NT2/D1 (cell line): ENCODE measurements around the gene GNB5.

ENCODE experiments used
- YY1 ChIP-seq: IDR thresholded peaks from 2 replicates; pipeline ENCODE4 v1.6.1; 2011; ENCODE audit not compliant: insufficient read length, insufficient read depth
- ZNF274 ChIP-seq: IDR thresholded peaks from 2 replicates; pipeline ENCODE4 v1.6.1; 2011; ENCODE audit warnings: mild to moderate bottlenecking, low read depth, low read length

DNA sequence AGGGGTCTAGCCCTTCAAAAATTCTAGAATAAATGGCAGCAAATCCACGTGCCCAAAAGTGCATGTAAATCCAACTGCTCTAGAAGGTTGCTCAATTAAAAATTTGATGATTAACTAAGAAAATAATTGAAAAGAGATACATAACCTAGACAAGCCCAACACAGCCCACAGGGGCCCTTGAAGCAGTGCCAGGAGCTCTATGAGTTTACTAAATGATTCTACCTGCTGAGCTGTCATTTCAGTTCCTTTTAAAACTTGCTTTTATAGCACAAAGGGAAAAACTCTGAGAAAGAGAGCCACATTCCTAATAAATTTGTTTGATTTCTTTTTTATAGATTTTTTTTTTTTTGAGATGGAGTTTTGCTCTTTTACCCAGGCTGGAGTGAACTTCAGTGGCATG, 38.9 kb upstream of the GNB5 start:
- TF ChIP-seq YY1 (no peak), ZNF274 (no peak)
